ENCODE measurements around the gene MBNL1.

GRCh38 chr3:152334761-152335160 lies 66.0 kb downstream of the MBNL1 start:
- TF ChIP-seq CTCF (IDR thresholded peaks at IDR 0.05; ENCODE audit: low read depth, low read length, poor library complexity, severe bottlenecking) (no peak), EZH2phosphoT487 (IDR thresholded peaks at IDR 0.05; ENCODE audit: borderline replicate concordance, low read length) (no peak)
